ENCODE data around the gene TEX9. TPM values are rescaled to one million over a fixed set of nuclear protein-coding genes. Genes with fewer than 3 reads are reported as not detected.
"Not testable (repeated sequence)": the region's sequence is repeated elsewhere in the genome, so short reads cannot be mapped to it uniquely, and the experiment has no call there.

The TEX9 gene
- total RNA-seq, 1 donor from 2014 or later, result 32.7 TPM

- Mint-ChIP-seq H3K4me3 (ENCODE audit: low read depth) (no peak overlapping the region), H3K27ac (no peak overlapping the region), H3K27me3 (no peaks in the 10 kb centered on the region), H3K36me3 (ENCODE audit: insufficient read depth) (peaks cover 12% of the 10 kb centered on the region), H3K9me3 (ENCODE audit: low read depth) (peaks cover 7% of the 10 kb centered on the region), H3K4me1 (ENCODE audit: low read depth) (peaks cover 10% of the 10 kb centered on the region)
- DNase-seq (ENCODE audit: low spot score, unreplicated experiment), result no peak
- TF ChIP-seq CTCF (IDR thresholded peaks at IDR 0.05; ENCODE audit: unreplicated experiment), result no peak
Observed at GRCh38 chr15:56371495-56372147, 6.4 kb downstream of the TEX9 start.

GRCh38 chr15:56374693-56375092 lies 9.5 kb downstream of the TEX9 start:
- peaks cover 37% of the 10 kb centered on the region for H3K36me3 Mint-ChIP-seq (ENCODE audit: insufficient read depth)
- peaks cover 34% of the 10 kb centered on the region for H3K9me3 Mint-ChIP-seq (ENCODE audit: low read depth)

GRCh38 chr15:56377822-56378221 lies 12.6 kb downstream of the TEX9 start:
- not testable (repeated sequence) for H3K27me3 Mint-ChIP-seq; DNase-seq (ENCODE audit: low spot score, unreplicated experiment); H3K27ac Mint-ChIP-seq; H3K4me1 Mint-ChIP-seq (ENCODE audit: low read depth); H3K4me3 Mint-ChIP-seq (ENCODE audit: low read depth)
- peaks cover 42% of the 10 kb centered on the region for H3K36me3 Mint-ChIP-seq (ENCODE audit: insufficient read depth)
- H3K9me3 Mint-ChIP-seq (ENCODE audit: low read depth), result peaks cover 34% of the 10 kb centered on the region

More at GRCh38 chr15:56374693-56375092, 9.5 kb downstream of the TEX9 start:
- not testable (repeated sequence) for H3K27me3 Mint-ChIP-seq; H3K4me3 Mint-ChIP-seq (ENCODE audit: low read depth); H3K4me1 Mint-ChIP-seq (ENCODE audit: low read depth); DNase-seq (ENCODE audit: low spot score, unreplicated experiment); H3K27ac Mint-ChIP-seq

- no peak overlapping the region for H3K27ac Mint-ChIP-seq
- no peak for TF ChIP-seq CTCF (IDR thresholded peaks at IDR 0.05; ENCODE audit: unreplicated experiment)
- H3K9me3 Mint-ChIP-seq (ENCODE audit: low read depth), result peaks cover 22% of the 10 kb centered on the region
- peaks cover 31% of the 10 kb centered on the region for H3K36me3 Mint-ChIP-seq (ENCODE audit: insufficient read depth)
- no peak for DNase-seq (ENCODE audit: low spot score, unreplicated experiment)
- H3K4me3 Mint-ChIP-seq (ENCODE audit: low read depth), result no peak overlapping the region
- H3K27me3 Mint-ChIP-seq, result no peaks in the 10 kb centered on the region
- no peaks in the 10 kb centered on the region for H3K4me1 Mint-ChIP-seq (ENCODE audit: low read depth)
Observed at GRCh38 chr15:56383010-56383409, 17.8 kb downstream of the TEX9 start.

- Mint-ChIP-seq H3K27ac (no peak overlapping the region), H3K4me1 (ENCODE audit: low read depth) (no peaks in the 10 kb centered on the region), H3K9me3 (ENCODE audit: low read depth) (peaks cover 8% of the 10 kb centered on the region), H3K4me3 (ENCODE audit: low read depth) (no peak overlapping the region), H3K27me3 (no peaks in the 10 kb centered on the region), H3K36me3 (ENCODE audit: insufficient read depth) (peaks cover 15% of the 10 kb centered on the region)
- no peak for TF ChIP-seq CTCF (IDR thresholded peaks at IDR 0.05; ENCODE audit: unreplicated experiment)
- no peak for DNase-seq (ENCODE audit: low spot score, unreplicated experiment)
Observed at GRCh38 chr15:56385908-56386307, 20.7 kb downstream of the TEX9 start.

- TF ChIP-seq CTCF (IDR thresholded peaks at IDR 0.05; ENCODE audit: unreplicated experiment), result no peak
- Mint-ChIP-seq H3K36me3 (ENCODE audit: insufficient read depth) (peaks cover 15% of the 10 kb centered on the region), H3K9me3 (ENCODE audit: low read depth) (peaks cover 4% of the 10 kb centered on the region), H3K27ac (no peak overlapping the region), H3K4me1 (ENCODE audit: low read depth) (no peaks in the 10 kb centered on the region), H3K27me3 (no peaks in the 10 kb centered on the region), H3K4me3 (ENCODE audit: low read depth) (no peak overlapping the region)
- DNase-seq (ENCODE audit: low spot score, unreplicated experiment), result no peak
Observed at GRCh38 chr15:56390739-56391267, 25.6 kb downstream of the TEX9 start.
